GM23248 (cell line): ENCODE data around the gene BRAF. TPM values are rescaled to one million over a fixed set of nuclear protein-coding genes. Genes with fewer than 3 reads are reported as not detected.
"Not testable (repeated sequence)": the region's sequence is repeated elsewhere in the genome, so short reads cannot be mapped to it uniquely, and the experiment has no call there.

Experiments used
- DNase-seq: peaks from one replicate; pipeline ENCODE4 v3.0.0-alpha.2; 2015
- H2AFZ ChIP-seq: fragments of 200-600 bp; sonication (generic); 2 replicates; pipeline ENCODE4 v1.6.1; 2016; ENCODE audit warnings: antibody characterized with exemption
- H3F3A ChIP-seq: fragments of 200-600 bp; sonication (generic); 2 replicates; pipeline ENCODE4 v1.6.1; 2016; ENCODE audit warnings: mild to moderate bottlenecking, antibody characterized with exemption, mixed run types; ENCODE audit not compliant: insufficient read depth
- H3K27ac ChIP-seq: fragments of 200-600 bp; sonication (generic); 2 replicates; pipeline ENCODE4 v1.5.1; 2016; ENCODE audit warnings: mild to moderate bottlenecking
- H3K27me3 ChIP-seq: fragments of 200-600 bp; sonication (generic); replicated peaks from 2 replicates; pipeline ENCODE4 v1.6.1; 2016; ENCODE audit warnings: mild to moderate bottlenecking; ENCODE audit not compliant: insufficient read depth
- H3K36me3 ChIP-seq: fragments of 200-600 bp; sonication (generic); 2 replicates; pipeline ENCODE4 v1.6.1; 2016; ENCODE audit warnings: low read depth, mild to moderate bottlenecking
- H3K4me1 ChIP-seq: fragments of 200-600 bp; sonication (generic); 2 replicates; pipeline ENCODE4 v1.6.1; 2016; ENCODE audit warnings: mild to moderate bottlenecking; ENCODE audit not compliant: insufficient read depth
- H3K4me2 ChIP-seq: fragments of 200-600 bp; sonication (generic); one replicate; pipeline ENCODE4 v1.6.1; 2016; ENCODE audit warnings: mild to moderate bottlenecking; ENCODE audit not compliant: unreplicated experiment
- H3K4me3 ChIP-seq: fragments of 200-600 bp; sonication (generic); 2 replicates; pipeline ENCODE4 v1.5.1; 2016; ENCODE audit warnings: mild to moderate bottlenecking
- H3K79me2 ChIP-seq: fragments of 200-600 bp; sonication (generic); 2 replicates; pipeline ENCODE4 v1.6.1; 2016; ENCODE audit warnings: mild to moderate bottlenecking; ENCODE audit not compliant: insufficient read depth
- H3K9ac ChIP-seq: fragments of 200-600 bp; sonication (generic); 2 replicates; pipeline ENCODE4 v1.6.1; 2016; ENCODE audit warnings: mild to moderate bottlenecking
- H3K9me2 ChIP-seq: fragments of 200-600 bp; sonication (generic); 2 replicates; pipeline ENCODE4 v1.6.1; 2016; ENCODE audit warnings: mixed run types, mild to moderate bottlenecking, moderate library complexity; ENCODE audit not compliant: insufficient read depth
- H3K9me3 ChIP-seq: fragments of 200-600 bp; sonication (generic); one replicate; pipeline ENCODE4 v1.6.1; 2017; ENCODE audit warnings: low read depth
- H4K20me1 ChIP-seq: fragments of 200-600 bp; sonication (generic); 2 replicates; pipeline ENCODE4 v1.6.0; 2016; ENCODE audit not compliant: insufficient read depth
- EZH2 ChIP-seq: fragments of 200-600 bp; sonication (generic); IDR thresholded peaks from 2 replicates; pipeline ENCODE4 v1.6.1; 2018; ENCODE audit warnings: antibody characterized with exemption, mild to moderate bottlenecking; ENCODE audit not compliant: insufficient read depth, poor library complexity, severe bottlenecking
- EZH2phosphoT487 ChIP-seq: fragments of 200-600 bp; sonication (generic); IDR thresholded peaks from 2 replicates; pipeline ENCODE4 v1.6.1; 2018; ENCODE audit warnings: antibody characterized with exemption, moderate library complexity, mild to moderate bottlenecking, low read depth; ENCODE audit not compliant: insufficient read depth
- WGBS, 2 experiments: methylation state at CpG; one replicate each; pipeline ENCODE4 v1.1.6; 2015 to 2017; ENCODE audit warnings: low lambda C conversion rate in 2 of 2, low coverage in 1 of 2; ENCODE audit errors: missing lambda C conversion rate in 2 of 2; 5-methylcytosine and 5-hydroxymethylcytosine counted together
- in situ Hi-C: fragments of 300-500 bp; cut with MboI; formaldehyde crosslinking; loops from 2 replicates; pipeline ENCODE4 v1.15.0; 2020
- polyA plus RNA-seq: library from polyadenylated mRNA; unstranded; fragments of >200 nt; fragmentation: Nextera tagmentation; extraction: Ambion mirVana; gene quantifications from 2 replicates; pipeline ENCODE4 v1.2.1, GENCODE V29; 2016
- total RNA-seq: library from RNA; depleted of rRNA; stranded (reverse); fragments of >200 nt; shearing (Covaris generic); gene quantifications from 2 replicates; pipeline ENCODE4 v1.2.3, GENCODE V29; 2014

The BRAF gene
- total and polyA plus RNA-seq, 2 experiments from 2014 or later: 5.8 to 11.0 TPM

DNA sequence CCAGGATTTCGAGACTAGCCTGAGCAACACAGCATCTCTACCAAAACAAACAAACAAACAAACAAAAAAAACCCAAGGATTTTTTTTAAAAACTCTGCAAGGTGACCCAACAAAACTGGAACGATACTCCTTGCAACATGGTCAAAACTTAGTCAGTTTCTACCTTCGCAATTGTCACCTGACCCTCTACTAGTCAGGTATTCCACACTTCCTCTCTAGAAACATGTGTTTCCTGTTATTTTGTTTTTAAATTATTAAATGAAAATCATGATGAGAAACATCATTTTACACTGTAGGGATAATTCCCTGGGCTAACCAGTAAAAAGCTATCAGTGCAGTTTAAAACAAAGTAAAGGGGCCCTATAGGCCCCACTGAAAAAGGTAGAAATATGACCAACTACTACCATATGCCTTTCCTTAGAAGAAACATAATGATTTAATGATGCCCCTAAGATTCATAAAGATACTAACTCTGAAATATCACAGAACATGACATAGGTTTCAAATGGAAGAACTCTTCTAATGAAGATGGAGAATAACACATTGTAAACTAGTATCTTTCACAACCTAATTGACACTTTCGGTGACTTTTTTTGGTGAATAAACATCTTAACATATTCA is 8.7 kb downstream of the BRAF start:
- no peaks in the 10 kb centered on the region for H3K9me2 ChIP-seq
- H3K4me2 ChIP-seq: no peak overlapping the region
- H3K4me3 ChIP-seq: no peak overlapping the region
- DNase-seq: no peak
- H3K79me2 ChIP-seq: peaks cover 100% of the 10 kb centered on the region
- H2AFZ ChIP-seq: no peak overlapping the region
- no peak overlapping the region for H3K9ac ChIP-seq
- no peaks in the 10 kb centered on the region for H3K9me3 ChIP-seq
- H4K20me1 ChIP-seq: 0 out of 2 replicates have a peak, but pooled peaks cover 21% of the 10 kb centered on the region
- in situ Hi-C loops: no loop called here
- H3K27me3 ChIP-seq: no peaks in the 10 kb centered on the region
- no peaks in the 10 kb centered on the region for H3K4me1 ChIP-seq
- no peak for TF ChIP-seq EZH2
- no peaks in the 10 kb centered on the region for H3K36me3 ChIP-seq
- no peak overlapping the region for H3K27ac ChIP-seq
- WGBS, 2 experiments: 79 to 85% methylated on average over 4 of the region's 4 CpGs
- no peaks in the 10 kb centered on the region for H3F3A ChIP-seq

DNA sequence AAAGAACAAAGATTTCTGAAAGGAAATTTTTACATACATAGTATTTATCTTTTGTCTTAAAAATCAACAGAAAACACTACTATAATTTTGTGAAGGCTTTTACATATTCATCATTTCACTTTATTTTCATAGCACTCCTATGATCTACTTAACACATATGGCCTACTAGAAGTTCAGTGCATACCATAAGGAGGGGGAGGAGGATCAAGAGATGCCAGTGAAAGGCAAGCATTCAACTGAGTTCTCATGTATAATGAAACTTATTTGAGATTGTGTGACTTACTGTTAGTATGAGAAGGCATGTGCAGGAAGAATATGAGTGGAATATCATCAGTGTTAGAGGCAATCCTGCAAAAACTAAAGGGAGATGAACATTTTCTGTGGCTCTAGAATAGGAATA is 10.6 kb downstream of the BRAF start:
- no peaks in the 10 kb centered on the region for H3K4me1 ChIP-seq
- no peak overlapping the region for H3K9ac ChIP-seq
- no peak overlapping the region for H3K27ac ChIP-seq
- DNase-seq: no peak
- no peaks in the 10 kb centered on the region for H3K9me3 ChIP-seq
- no peaks in the 10 kb centered on the region for H3F3A ChIP-seq
- no peaks in the 10 kb centered on the region for H3K27me3 ChIP-seq
- H3K79me2 ChIP-seq: peaks cover 100% of the 10 kb centered on the region
- H3K9me2 ChIP-seq: no peaks in the 10 kb centered on the region
- peaks cover 26% of the 10 kb centered on the region; the same call in 1 of the 2 replicates for H4K20me1 ChIP-seq
- H3K4me2 ChIP-seq: no peak overlapping the region
- in situ Hi-C loops: no loop called here
- TF ChIP-seq EZH2: no peak
- no peak for TF ChIP-seq EZH2phosphoT487
- no peak overlapping the region for H2AFZ ChIP-seq
- no peaks in the 10 kb centered on the region for H3K36me3 ChIP-seq
- no peak overlapping the region for H3K4me3 ChIP-seq

DNA sequence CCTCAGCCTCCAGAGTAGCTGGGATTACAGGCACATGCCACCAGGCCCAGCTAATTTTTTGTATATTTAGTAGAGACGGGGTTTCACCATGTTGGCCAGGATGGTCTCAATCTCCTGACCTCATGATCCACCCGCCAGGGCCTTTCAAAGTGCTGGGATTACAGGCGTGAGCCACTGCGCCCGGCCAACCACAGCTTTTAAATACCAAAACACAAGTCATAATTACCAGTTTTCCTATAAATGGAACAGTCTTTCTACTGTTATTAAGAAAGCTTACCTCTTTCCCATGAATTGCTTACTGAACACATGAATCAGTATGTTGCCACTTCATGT is 11.2 kb downstream of the BRAF start:
- DNase-seq, H3F3A ChIP-seq, H3K9me3 ChIP-seq, H3K4me2 ChIP-seq, H3K4me1 ChIP-seq, H3K9ac ChIP-seq, H3K36me3 ChIP-seq, H3K4me3 ChIP-seq, H3K27ac ChIP-seq, H2AFZ ChIP-seq, H3K9me2 ChIP-seq, in situ Hi-C loops, H3K27me3 ChIP-seq: not testable (repeated sequence)
- Histone ChIP-seq H3K79me2 (peaks cover 100% of the 10 kb centered on the region), H4K20me1 (peaks cover 26% of the 10 kb centered on the region; the same call in 1 of the 2 replicates)
- WGBS, 2 experiments: 64 to 81% methylated on average over 5 of the region's 5 CpGs

DNA sequence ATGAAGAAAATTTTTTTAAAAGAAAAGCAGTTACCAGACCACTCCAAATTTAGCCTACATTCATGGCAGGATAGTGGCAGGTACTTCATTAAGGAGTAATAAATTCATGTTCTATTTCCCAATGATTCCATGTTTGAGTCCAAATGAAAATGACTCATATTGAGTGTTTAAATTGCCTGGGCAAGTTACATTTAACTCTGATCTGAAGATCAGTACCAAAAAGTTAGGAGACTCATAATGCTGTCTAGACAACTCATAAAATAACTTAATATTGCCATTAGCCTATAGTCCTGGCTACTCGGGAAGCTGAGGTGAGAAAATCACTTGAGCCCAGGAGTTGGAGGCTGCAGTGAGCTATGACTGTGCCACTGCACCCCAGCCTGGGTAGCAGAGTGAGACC is 13.0 kb downstream of the BRAF start:
- DNase-seq: no peak
- peaks cover 100% of the 10 kb centered on the region for H3K79me2 ChIP-seq
- H3K4me2 ChIP-seq: no peak overlapping the region
- H3K9ac ChIP-seq: no peak overlapping the region
- no peaks in the 10 kb centered on the region for H3K4me1 ChIP-seq
- no peaks in the 10 kb centered on the region for H3K9me3 ChIP-seq
- H3K27ac ChIP-seq: no peak overlapping the region
- peaks cover 21% of the 10 kb centered on the region; the same call in 1 of the 2 replicates for H4K20me1 ChIP-seq
- in situ Hi-C loops: no loop called here
- no peaks in the 10 kb centered on the region for H3F3A ChIP-seq
- no peak overlapping the region for H3K4me3 ChIP-seq
- no peaks in the 10 kb centered on the region for H3K27me3 ChIP-seq
- no peak overlapping the region for H2AFZ ChIP-seq
- WGBS, 2 experiments: 50 to 64% methylated on average over 1 of the region's 1 CpG
- TF ChIP-seq EZH2phosphoT487: no peak
- no peak for TF ChIP-seq EZH2
- H3K36me3 ChIP-seq: no peaks in the 10 kb centered on the region
- no peaks in the 10 kb centered on the region for H3K9me2 ChIP-seq
